Activated gamma-delta T cell treated with Interleukin-2 at 50 U/mL for 16 hours (primary cell): ENCODE measurements around the gene GANC.
"Not testable (repeated sequence)": the region's sequence is repeated elsewhere in the genome, so short reads cannot be mapped to it uniquely, and the experiment has no call there.

Experiments used
- DNase-seq: peaks from one replicate; pipeline ENCODE4 v3.0.0-alpha.2; 2020

GANC gene, protein sequence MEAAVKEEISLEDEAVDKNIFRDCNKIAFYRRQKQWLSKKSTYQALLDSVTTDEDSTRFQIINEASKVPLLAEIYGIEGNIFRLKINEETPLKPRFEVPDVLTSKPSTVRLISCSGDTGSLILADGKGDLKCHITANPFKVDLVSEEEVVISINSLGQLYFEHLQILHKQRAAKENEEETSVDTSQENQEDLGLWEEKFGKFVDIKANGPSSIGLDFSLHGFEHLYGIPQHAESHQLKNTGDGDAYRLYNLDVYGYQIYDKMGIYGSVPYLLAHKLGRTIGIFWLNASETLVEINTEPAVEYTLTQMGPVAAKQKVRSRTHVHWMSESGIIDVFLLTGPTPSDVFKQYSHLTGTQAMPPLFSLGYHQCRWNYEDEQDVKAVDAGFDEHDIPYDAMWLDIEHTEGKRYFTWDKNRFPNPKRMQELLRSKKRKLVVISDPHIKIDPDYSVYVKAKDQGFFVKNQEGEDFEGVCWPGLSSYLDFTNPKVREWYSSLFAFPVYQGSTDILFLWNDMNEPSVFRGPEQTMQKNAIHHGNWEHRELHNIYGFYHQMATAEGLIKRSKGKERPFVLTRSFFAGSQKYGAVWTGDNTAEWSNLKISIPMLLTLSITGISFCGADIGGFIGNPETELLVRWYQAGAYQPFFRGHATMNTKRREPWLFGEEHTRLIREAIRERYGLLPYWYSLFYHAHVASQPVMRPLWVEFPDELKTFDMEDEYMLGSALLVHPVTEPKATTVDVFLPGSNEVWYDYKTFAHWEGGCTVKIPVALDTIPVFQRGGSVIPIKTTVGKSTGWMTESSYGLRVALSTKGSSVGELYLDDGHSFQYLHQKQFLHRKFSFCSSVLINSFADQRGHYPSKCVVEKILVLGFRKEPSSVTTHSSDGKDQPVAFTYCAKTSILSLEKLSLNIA (N-terminal part only)

GRCh38 chr15:42272939-42273899, at the start of gene GANC, which contains the start of gene TMEM87A:
Gene GANC (plus strand): TSS chr15:42273201. CDS start chr15:42274482, 1,281 bp downstream.
Gene TMEM87A (minus strand): TSS chr15:42273433. CDS start chr15:42273398, 35 bp downstream.
- DNase-seq, result peak; percentile 95

DNA sequence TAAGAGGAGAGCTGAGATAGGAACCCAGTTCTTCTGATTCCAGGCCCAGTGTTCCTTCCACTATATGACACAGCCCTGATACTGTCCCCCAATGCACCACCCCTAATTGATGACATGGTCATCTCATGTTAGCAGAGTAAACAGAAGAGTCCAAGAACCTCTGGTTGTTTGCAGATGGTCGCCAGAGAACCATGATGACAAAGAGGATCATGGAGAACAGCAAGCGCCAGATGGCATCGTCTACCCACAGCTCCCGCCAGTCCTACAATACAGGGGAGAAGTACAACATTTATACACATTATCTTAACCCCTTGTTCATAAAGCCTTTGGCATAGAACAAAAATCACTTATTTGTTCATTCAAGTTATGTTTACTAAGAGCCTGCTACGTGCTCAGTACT, 46.4 kb upstream of the GANC start:
- no peak for DNase-seq

- DNase-seq, result no peak
These were observed 45.0 kb upstream of the GANC start for GRCh38 chr15:42228036-42228435.

- DNase-seq, result not testable (repeated sequence)
These were observed 44.0 kb upstream of the GANC start for GRCh38 chr15:42228981-42229380.

GRCh38 chr15:42231088-42231487, 41.9 kb upstream of the GANC start:
- no peak for DNase-seq

- DNase-seq, result no peak
These were observed 40.4 kb upstream of the GANC start for GRCh38 chr15:42232606-42233005.

DNA sequence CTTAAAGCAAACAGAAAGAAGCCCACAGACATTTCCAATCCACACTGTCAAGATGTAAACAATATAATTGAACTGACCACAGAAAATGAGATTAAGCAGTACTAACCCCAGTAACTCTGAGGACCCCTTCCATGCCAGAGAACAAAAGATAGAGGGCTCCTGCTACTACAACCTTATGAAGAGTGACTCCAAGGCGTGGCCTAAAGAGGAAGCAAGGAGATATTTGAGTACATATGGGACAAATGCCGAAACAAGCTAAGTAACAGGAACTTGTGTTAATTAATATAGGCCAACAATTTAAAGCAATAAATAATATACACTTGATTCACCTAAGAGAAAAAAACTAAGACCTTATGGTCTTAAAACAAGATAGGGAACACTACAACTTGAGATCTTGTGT, 39.9 kb upstream of the GANC start:
- no peak for DNase-seq

DNA sequence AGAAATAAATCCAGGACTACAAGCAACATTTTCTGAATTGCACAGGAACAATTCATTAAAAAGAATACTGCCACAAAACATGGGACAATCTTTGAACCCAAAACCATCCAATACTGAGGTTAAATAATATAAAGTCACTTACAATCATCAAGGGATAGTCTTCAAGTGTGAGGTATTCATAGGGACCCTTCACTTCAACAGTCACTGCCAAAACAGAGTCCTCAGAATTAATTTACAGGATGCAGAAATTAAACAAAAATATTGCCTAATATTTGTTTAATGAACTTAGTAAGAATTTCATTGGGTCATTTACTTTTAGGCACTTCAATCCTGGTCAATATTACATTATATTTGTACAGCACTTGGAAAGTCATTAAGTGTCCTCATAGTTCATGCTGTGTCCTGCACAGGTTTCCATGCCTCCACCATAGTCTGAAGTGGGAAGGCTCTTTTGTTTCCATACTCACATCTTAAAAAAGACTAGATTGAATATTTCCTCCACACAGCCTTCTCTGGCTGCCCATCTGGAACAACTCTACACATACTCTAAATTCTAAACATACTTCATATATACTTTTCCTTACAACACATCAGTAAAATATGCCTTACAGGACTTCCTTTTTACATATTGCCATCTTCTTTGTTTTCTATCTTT, 33.3 kb upstream of the GANC start:
- no peak for DNase-seq

GRCh38 chr15:42240823-42241222, 32.2 kb upstream of the GANC start:
- DNase-seq, result no peak

DNA sequence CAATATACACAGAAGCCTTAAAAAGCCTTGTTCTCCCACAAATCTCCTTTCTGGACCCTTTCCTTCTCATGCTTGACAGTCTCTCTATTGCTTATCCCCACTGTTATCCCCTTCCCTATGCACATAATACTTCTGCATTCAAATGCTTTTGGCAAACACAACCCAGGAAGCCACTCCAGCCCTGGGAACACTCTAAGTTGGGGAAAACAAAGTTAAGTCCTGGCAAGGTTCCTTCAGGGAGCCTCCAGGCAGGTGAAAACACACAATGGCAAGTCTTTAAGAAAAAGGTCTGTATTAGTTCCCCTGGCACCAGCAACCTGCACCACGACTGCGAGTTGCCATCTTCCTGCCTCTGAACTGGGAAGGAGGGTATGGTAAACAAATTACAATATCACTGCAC, 19.7 kb upstream of the GANC start:
- no peak for DNase-seq

DNA sequence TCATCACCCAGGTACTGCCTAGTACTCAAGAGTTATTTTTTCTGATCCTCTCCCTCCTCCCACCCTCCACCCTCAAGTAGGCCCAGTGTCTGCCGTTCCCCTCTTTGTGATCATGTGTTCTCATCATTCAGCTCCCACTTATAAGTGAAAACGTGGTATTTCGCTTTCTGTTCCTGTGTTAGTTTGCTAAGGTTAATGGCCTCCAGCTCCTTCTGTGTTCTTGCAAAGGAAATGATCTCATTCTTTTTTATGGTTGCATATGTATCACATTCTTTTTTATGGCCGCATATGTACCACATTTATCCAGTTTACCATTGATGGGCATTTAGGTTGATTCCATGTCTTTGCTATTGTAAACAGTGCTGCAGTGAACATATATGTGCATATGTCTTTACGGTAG, 8.2 kb upstream of the GANC start:
- no peak for DNase-seq

DNA sequence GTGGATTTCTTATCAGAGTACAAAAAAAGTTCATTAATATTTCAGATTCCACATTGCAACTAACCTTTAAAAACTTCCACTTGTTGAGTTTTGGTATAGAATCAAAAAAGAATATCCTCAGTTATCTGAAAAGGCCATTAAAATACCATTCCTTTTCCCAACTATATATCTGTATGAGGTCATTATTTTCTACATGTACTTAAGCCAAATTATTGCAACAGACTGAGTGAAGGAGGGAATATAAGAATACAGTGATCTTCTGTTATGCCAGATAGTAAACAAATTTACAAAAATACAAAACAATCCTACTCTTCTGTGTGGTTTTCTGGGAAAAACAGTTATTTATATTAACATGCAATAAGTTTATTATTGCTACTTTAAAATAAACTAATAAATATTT, 5.7 kb upstream of the GANC start:
- DNase-seq, result no peak

DNA sequence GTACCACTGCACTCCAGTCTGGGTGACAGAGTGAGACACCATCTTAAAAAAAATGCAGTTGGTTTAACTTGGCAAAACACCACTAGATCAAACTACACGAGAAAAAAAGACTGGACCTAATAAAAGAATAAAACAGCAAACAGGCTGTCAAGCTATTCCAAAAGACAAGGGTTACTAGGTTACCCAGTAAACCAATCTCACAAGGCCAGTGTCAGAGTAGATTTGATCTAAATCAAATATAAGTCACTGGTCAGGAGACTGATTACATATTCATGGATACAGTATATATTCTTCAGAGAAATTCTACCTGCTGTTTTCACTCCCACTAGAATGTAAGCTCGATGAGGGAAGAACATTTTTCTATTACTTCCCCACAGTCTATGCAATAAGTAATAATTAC, 2.5 kb upstream of the GANC start:
- DNase-seq, result no peak

GRCh38 chr15:42270996-42271395, 2.0 kb upstream of the GANC start:
- no peak for DNase-seq

GRCh38 chr15:42273900-42274701, 1.1 kb downstream of the GANC start:
- DNase-seq, result peak; percentile 51

DNA sequence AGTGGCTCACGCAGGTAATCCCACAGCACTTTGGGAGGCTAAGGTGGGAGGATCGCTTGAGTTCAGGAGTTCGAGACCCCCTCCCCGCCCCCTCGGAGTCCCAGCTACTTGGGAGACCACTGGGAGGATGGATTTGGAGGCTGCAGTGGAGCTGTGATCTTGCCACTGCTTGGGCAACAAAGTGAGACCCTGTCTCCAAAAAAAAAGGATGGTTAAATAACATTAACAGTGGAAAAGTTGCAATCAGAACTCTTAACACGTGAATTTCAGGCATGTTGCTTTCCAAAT, 1.6 kb downstream of the GANC start:
- DNase-seq, result no peak

GRCh38 chr15:42275780-42276391, 2.9 kb downstream of the GANC start:
- no peak for DNase-seq

DNA sequence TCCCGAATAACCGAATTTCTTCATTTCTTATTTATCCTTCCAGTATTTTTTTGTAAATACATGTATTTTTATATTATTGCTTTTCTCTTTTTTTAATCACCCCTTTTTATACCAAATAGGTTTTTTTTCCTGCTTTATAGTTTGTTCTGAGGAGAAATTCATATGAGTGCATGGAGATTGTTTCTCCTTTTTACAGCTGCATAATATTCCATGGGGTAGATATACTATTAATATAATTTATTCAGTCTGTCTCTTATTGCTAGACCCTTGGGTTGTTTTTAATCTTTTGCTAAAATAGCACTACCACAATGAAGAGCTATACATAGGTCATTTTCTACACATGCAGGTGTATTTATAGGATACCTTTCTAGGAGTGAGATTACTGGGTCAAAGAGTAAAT, 3.8 kb downstream of the GANC start:
- no peak for DNase-seq

- DNase-seq, result no peak
These were observed 6.3 kb downstream of the GANC start for GRCh38 chr15:42279234-42279723.

GRCh38 chr15:42282344-42282743, 9.3 kb downstream of the GANC start:
- DNase-seq, result no peak

DNA sequence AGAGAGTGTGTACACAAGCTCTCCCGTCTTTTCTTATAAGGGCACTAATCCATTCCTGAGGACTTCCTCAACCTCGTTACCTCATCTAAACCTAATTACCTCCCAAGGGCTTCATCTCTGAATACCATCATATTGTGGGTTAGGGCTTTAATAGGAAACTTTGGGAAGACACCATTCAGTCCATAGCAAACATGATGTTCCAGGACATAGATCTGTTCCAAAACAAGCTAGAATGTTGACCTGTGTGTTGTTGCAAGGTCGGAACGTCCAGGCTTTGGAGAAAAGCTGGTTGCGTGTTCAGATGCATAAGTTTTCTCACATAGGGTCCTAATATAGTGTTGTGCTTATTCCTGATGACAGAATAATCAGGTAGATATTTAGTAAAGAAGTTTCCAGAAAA, 9.9 kb downstream of the GANC start:
- no peak for DNase-seq
